Left kidney (tissue), 2 donors: Measurements from ENCODE around the gene GLIS1. TPM values are rescaled to one million over a fixed set of nuclear protein-coding genes. Genes with fewer than 3 reads are reported as not detected.

Experiments
- DNase-seq: peaks from one replicate; pipeline ENCODE4 v3.0.0-alpha.2; 2013
- polyA plus RNA-seq: library from polyadenylated mRNA; unstranded; fragments of 120-200 nt; gene quantifications from one replicate; pipeline ENCODE4 v1.2.1, GENCODE V29; 2013; ENCODE audit not compliant: insufficient read length

Gene GLIS1
- polyA plus RNA-seq, 1 donor: 2.5 TPM

GRCh38 chr1:53463961-53464899 lies 274.7 kb downstream of the GLIS1 start:
- DNase-seq: no peak

GRCh38 chr1:53462769-53463501 lies 276.0 kb downstream of the GLIS1 start:
- DNase-seq: no peak

- no peak for DNase-seq
Observed at GRCh38 chr1:53462193-53462592, 276.8 kb downstream of the GLIS1 start.

- DNase-seq: no peak
Observed at GRCh38 chr1:53461323-53462044, 277.5 kb downstream of the GLIS1 start.

GRCh38 chr1:53460666-53461322 lies 278.2 kb downstream of the GLIS1 start:
- DNase-seq: peak; percentile 44

- DNase-seq: no peak
Observed at GRCh38 chr1:53460211-53460634, 278.7 kb downstream of the GLIS1 start.

GRCh38 chr1:53459321-53460175 lies 279.4 kb downstream of the GLIS1 start, which contains the start of gene DMRTB1:
TSS of gene DMRTB1 (plus strand) at chr1:53459399. CDS start at chr1:53459454, 55 bp downstream.
- DNase-seq: no peak

- DNase-seq: no peak
Observed at GRCh38 chr1:53458634-53459033, 280.3 kb downstream of the GLIS1 start.

Other genes with a start within 250 kb of the GLIS1 start
- 38.9 TPM for gene NDC1, start 99.1 kb upstream of the GLIS1 start, polyA plus RNA-seq
- 37.7 TPM for gene YIPF1, start 150.6 kb upstream of the GLIS1 start, polyA plus RNA-seq
- gene DIO1, start 155.0 kb upstream of the GLIS1 start, polyA plus RNA-seq: 7.6 TPM
- 68.2 TPM for gene IFT25, start 206.5 kb upstream of the GLIS1 start, polyA plus RNA-seq
- gene LRRC42, start 207.2 kb upstream of the GLIS1 start, polyA plus RNA-seq: 44.1 TPM